HG03565 (cell line): ENCODE measurements around the gene CDS2.

Source experiments
- ATAC-seq: cut with Tn5 transposase; IDR thresholded peaks from one replicate; pipeline ENCODE4 v1.9.1; 2021; ENCODE audit warnings: mild to moderate bottlenecking, moderate library complexity; ENCODE audit not compliant: unreplicated experiment

Gene CDS2

DNA sequence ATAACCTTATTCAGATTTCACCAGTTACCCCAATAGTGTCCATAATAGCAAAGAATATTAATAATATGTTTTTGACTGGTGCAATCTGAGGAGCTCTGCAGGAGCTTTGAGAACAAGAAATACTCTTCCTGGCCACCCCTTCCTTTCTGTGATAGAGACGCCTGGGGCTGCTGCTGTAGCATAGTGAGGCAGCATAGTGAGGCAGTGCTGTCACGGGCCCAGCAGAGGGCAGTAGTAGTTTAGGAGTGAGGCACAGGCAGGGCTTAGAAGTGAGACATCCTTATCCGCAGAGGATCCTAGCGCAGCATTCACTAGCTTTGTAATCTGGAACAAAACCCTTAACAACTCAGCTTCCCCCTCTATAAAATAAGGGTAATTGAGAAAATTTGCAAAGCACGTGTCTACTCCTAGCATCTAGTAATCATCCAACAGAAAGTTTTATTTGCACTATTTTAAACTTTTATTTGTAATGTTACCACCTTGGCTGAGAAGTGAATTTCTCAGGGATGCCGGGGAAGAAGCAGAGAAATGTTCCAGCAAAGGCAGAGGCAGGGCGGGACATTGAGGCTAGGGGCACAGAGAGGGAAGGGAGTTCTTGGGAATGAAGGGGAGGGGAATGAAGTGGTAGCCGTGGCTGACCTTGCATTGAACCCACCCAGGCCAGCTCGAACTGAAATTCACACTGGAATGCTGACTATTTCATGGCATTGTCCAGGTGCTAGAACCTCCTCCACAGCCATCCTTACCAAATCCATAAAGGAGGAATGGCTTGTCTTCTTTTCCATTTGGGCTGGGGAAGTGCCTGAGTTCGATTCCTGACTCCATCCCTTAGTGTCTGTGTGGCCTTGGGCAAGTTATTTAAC lies 78.8 kb downstream of the CDS2 start:
- ATAC-seq, result peak; percentile 87

DNA sequence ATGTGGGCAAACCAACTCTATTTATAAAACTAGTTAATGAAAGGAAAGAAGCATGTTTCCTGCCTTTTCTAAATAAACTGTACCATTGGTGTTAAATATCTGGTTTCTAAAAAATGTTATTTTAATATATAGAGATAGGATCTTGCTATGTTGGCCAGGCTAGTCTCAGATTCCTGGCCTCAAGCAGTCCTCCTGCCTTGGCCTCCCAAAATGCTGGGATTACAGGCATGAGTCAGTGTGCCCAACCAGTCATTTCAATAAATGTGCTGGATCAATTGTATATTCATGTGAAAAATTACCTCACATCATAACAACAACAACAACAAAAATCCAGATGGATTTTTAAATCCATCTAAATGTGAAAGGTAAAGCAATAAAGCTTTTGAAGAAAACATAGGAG lies 80.3 kb downstream of the CDS2 start:
- no peak for ATAC-seq

DNA sequence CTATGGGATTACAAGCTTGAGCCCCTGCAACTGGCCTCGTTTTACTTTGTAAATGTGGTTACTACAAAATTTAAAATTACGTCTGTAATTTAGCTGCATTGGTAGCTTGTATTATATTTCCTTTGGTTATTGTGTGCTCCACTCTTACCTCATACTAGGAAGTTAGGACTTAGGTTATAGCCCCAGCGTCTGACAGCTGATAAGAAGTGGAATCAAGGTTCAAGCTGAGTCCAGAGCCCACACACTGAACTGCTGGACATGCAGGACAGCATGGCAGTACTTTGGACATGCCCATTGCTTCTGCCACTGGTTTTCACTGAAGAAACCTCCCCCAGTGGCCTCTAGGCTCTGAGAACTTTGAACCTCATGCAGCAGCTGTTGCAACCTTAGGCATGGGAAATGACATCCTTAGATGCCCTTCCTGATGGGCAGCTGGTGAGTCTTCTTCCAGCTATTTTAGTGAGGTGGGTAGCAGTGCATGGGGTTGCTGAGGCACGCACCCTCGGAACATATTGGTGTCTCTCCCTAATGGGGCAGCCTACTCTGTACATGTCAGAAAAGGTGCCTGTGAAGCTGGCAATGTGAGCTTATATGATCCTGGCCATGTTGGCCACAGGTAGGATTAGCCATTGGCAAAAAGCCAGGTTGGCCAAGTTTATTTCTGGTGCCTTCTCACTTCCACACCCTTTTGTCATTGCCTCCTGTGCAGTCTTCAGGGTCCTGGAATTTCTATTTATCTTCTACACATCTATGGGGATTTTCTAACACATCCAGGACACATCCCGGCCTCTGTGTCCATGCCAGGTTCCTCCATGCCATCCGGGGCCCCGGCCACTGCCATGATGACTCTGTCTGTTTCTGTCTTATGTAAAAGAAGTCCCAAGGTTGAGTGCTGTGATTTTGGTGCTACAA lies 85.3 kb downstream of the CDS2 start:
- ATAC-seq, result no peak

DNA sequence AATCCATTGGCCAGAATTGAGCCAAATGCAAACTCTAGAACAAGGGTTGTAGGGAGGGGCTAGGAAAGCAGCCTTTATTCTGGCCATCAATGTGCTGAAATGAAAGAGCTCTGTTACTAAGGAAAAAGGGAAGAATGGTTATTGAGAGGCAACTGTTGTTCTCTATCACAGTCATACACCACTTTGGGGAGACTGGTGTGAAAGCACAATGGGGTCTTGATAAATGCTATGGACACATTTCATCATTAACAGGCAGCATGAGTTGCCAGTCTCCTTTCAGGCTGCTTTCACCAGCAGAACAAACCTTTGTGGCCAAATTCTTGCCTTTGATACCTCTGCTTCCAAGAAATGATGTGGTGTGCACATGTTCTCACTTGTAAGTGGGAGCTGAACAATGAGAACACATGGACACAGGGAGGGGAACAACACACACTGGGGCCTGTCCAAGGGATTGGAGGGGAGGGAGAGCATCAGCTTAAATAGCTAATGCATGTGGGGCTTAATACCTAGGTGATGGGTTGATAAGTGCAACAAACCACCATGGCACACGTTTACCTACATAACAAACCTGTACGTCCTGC lies 86.2 kb downstream of the CDS2 start:
- no peak for ATAC-seq

DNA sequence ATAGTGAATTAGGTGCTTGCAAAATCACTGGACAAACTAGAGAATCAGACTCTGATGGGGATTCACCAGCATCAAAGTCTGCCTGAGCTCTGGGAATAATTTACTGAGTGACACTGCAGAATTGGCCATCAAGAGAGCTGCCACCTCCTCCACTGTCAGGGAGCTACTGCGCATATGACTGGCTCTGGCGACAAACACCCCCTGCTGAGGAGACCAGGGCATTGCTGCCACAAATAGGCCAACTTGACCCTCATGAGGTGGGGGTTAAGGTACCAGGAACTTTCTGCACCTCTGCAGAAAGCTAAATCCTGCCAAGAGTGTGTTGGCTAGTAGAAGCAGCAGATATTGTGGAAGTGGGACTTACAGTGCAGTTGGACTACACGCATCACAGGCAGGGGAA lies 88.0 kb downstream of the CDS2 start:
- no peak for ATAC-seq

DNA sequence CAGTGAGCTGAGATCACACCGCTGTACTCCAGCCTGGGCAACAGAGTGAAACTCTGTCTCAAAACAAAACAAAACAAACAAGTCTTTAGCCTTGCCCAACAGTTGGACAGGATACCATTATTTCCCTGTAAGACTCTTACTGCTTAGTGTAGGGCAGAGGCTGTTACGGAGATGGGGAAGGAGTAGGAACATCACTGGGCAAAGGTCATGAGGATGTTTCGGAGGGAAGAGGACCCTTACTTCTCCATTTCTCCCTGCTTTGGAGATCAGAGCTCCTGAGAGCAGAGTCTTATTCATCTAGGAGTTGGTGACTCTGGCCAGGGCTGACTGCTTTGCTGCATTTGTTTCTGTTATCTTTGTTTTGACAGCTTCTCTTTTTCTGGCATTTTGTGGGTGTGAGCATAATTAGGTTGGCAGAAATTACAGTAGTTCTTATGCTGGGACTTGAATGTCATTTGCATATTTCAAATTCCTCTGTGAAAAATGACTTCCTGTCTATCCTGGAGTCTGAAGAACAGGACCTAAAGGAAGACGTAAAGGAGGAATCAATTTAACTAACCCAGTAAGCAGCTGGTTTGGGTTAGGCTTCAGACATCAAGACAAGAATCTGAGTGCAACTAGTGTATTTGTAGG lies 89.0 kb downstream of the CDS2 start:
- no peak for ATAC-seq

DNA sequence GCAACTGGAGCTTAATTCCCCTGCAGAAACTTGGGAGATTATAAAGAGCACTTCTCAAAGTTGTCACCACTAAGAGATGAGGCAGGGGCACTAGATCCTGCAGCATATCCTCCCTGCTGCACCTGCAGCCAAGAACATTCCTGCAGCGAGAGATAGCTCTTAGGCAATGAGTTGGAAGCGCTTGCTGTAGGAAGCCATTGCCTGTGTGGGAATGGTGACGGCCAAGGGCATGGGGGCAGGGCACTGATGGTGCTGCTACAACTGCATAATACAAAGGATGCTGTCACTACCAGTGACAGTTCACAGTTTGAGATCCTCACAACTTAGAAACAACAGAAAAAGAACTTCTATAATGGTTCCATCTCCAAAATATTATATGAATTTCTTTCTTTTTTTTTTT lies 89.9 kb downstream of the CDS2 start:
- ATAC-seq, result no peak

DNA sequence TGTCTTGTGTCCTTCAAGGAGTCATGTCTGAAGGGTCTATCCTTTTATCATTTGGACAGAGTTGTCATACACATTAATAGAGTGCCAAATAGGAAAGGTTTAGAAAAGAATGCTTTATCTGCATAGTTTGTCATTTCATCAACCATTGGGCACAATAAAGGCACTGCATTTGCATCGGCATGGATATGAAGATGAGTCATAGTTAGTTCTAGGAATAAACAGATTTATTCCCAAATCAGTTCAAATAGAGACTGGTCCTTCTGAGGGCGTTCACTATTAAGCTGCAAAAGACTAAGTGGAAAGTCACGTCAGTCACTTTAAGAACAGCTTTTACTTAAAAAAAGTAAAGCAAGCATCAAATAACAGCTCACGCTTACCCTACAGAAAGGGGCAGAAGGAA lies 90.8 kb downstream of the CDS2 start:
- ATAC-seq, result no peak

DNA sequence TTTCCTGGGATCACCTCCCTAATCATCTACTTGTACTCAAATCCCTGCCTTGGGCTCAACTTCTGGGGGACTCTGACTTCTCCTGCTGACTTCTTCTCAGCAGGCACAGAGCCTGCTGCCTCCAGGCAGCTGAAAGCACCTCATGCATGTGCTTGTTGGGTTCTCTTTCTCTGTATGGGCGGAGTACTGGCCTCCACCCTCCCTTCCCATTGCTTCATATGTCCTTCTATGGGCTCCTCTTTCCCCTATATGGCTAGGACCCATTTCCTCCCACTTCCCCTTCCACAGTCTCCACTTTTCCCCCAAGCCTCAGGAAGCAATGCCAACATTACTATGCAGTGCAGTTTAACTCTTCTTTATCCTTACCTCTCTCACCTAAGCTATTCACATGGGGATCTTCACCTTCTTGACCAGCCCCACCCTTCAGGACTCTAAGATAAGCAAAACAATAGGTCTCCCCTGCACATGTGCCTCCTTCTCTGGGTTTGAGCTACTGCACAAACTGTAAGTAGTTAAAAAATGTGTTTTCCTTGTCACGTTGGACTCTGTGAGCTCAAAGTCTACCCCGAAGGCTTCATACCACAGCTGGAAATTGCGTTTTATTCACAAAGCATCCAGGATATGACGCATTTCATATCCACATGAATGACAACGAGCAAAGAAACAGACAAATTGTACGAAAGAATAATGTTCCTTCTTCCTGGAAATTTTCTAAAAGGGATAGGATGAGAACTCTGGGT lies 93.7 kb downstream of the CDS2 start:
- no peak for ATAC-seq

DNA sequence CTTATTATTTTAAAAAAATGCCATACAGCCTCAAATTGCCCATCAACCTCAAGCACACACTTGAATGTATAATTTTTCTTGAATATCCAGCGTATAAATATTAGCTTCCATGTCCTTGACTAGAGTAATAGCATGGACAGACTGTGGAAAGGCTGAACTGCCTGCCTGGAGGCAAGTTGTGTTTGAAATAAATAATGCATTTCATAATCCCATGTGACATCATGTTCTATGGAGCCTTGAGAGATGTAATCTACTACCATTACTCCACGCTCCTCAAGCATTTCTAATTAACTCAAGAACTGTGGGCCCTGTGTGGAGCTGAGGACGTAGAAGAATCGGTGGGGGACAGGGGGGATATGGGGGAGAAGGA lies 94.2 kb downstream of the CDS2 start:
- no peak for ATAC-seq

DNA sequence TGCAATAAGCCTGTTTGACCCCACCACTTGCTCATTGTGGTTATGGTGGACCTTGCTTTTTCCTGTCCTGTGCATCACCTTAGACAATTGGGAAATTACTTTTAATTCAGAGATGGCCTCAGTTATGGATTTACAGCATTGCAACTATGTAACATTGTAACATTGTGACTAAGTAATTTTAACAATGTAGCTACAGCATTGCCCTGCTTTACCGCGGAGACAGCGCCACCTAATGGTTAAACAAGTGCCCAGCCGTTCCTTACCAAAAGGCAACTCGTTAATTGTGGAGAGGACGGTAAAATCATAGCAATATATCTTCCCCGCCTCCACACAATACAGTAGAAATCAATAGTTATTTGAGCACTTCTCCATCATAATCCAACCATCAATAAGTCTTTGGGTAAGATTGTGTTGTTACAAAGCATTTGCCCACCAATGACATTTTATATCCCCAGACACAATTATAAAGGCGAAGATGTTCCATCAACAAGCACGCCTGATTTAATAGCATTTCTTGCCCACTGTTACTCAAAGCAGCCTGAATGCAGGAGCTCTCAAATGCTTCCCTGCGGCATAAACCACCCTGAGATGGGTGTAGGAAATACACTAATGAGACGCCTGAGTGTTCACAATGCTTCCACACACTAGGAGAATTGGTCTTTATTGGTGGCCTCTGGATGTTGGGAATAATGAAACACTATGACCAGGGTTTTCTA lies 96.3 kb downstream of the CDS2 start:
- no peak for ATAC-seq

DNA sequence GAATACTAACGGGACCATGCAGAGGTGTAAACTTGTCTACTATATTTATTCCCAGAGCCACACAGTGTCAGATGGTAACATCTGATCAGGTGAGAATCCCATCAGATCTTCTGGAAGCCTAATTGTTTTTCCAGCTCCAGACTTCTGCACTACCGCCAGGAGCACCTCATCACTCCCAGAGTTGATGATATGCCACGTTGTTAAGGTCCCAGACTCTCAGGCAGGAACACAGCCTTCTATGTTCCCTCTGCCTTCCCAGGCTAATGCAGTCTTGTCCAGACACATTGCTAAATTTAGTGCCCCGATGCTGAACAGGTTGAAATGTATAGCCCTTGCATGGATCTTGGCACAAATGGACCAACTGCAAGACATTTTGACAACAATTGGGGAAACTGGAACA lies 103.7 kb downstream of the CDS2 start:
- no peak for ATAC-seq

DNA sequence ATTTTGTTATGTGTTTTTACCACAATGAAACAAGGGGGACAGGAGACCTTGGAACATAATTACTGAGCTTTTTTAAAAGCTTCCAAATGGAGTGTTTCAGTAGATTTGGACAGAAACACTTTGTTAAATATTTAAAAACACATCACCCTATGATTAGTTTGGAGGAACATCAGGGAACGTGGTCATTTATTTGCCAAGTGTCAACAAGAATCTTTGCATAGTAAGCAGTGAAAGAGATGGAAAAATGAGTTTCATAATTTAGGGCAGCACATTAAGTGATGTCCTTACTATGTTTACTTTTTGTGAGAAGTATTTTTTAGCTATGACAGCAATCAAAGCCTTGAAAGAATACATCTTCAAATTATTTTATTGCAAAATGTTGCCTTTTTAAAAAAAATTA lies 107.3 kb downstream of the CDS2 start:
- no peak for ATAC-seq

DNA sequence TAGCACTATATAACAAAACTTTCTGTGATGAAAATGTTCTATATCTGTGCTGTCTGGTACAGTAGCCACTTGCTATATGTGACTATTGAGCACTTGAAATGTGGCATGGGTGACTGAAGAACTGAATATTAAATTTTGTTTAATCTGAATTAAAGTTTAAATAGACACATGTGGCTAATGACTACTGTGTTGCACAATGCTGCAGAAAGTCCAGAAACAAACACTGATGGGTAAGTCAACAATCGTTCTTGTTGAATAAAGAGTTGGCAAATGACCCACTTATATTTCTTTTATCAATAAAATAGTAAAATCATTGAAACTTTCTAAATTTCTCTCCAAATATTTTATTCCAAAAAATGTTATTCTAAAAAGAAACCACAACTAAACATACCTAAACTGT lies 108.2 kb downstream of the CDS2 start:
- ATAC-seq, result no peak
